Upper lobe of left lung (tissue), 6 donors: ENCODE data around the gene KHDC1. TPM values are rescaled to one million over a fixed set of nuclear protein-coding genes. Genes with fewer than 3 reads are reported as not detected.

Experiments
- ATAC-seq, 2 donors: fragments of 200-7000 bp; cut with Tn5 transposase; one replicate each; pipeline ENCODE4 v1.9.1; 2022; ENCODE audit warnings: mild to moderate bottlenecking in 2 of 2, moderate library complexity in 2 of 2; ENCODE audit not compliant: low FRiP score in 2 of 2
- DNase-seq, 2 donors: peaks; one replicate each; pipeline ENCODE4 v3.0.0-alpha.2; 2019 to 2020
- H3K27ac ChIP-seq, 4 donors: fragments of 200-600 bp; sonication (generic); one replicate each; pipeline ENCODE4 v1.5.1; 2016 to 2019
- H3K27me3 ChIP-seq, 4 donors: fragments of 200-600 bp; sonication (generic); one replicate each; pipeline ENCODE4 v1.5.1; 2017 to 2019
- H3K36me3 ChIP-seq, 4 donors: fragments of 200-600 bp; sonication (generic); one replicate each; pipeline ENCODE4 v1.5.1; 2016 to 2019
- H3K4me1 ChIP-seq, 4 donors: fragments of 200-600 bp; sonication (generic); one replicate each; pipeline ENCODE4 v1.5.1; 2018 to 2019
- H3K4me3 ChIP-seq, 4 donors: fragments of 200-600 bp; sonication (generic); one replicate each; pipeline ENCODE4 v1.5.1; 2017 to 2019; ENCODE audit warnings: mild to moderate bottlenecking in 2 of 4, moderate library complexity in 1 of 4
- H3K9me3 ChIP-seq, 4 donors: fragments of 200-600 bp; sonication (generic); one replicate each; pipeline ENCODE4 v1.5.1; 2018 to 2019
- CTCF ChIP-seq, 6 experiments: fragments of 450-650 bp in 4 of 6; fragments of 200-600 bp in 2 of 6; sonication (generic) in 2 of 6; IDR thresholded peaks; one replicate each; pipeline ENCODE4 v1.5.1; 2016 to 2019; ENCODE audit warnings: antibody characterized with exemption in 6 of 6
- EP300 ChIP-seq, 4 donors: sonication (generic); formaldehyde crosslinking; IDR thresholded peaks; one replicate each; pipeline ENCODE4 v1.5.1; 2017; ENCODE audit warnings: antibody characterized with exemption in 4 of 4, control low read depth in 2 of 4
- POLR2A ChIP-seq, 4 donors: fragments of 450-650 bp; IDR thresholded peaks; one replicate each; pipeline ENCODE4 v1.5.1; 2016 to 2017; ENCODE audit warnings: antibody characterized with exemption in 4 of 4, mild to moderate bottlenecking in 2 of 4
- POLR2AphosphoS5 ChIP-seq, 2 donors: sonication (generic); formaldehyde crosslinking; IDR thresholded peaks; one replicate each; pipeline ENCODE4 v1.5.1; 2017; ENCODE audit warnings: antibody characterized with exemption in 2 of 2
- WGBS, 2 donors: methylation state at CpG; one replicate each; pipeline ENCODE4 v1.1.5; 2017 to 2018; 5-methylcytosine and 5-hydroxymethylcytosine counted together
- total RNA-seq, 6 donors: library from RNA; depleted of rRNA in 4 of 6; stranded (reverse); fragments of >200 nt in 4 of 6; gene quantifications; one replicate each; pipeline versions ENCODE4 v1.1.0 to v1.2.1, GENCODE V29; 2016 to 2021
- donor health status: DM: no; HTN: no; CAD: no; lungs with moderate emphysema.
- donor health status: DM: no; HTN: yes; CAD: no; lungs with severe emphysema.

The KHDC1 gene
- total RNA-seq, 6 donors from 2014 or later: 1.3 to 2.6 (median 2.0) TPM; not detected in 1

GRCh38 chr6:73250016-73250415 lies 13.0 kb downstream of the KHDC1 start:
- no peak for ATAC-seq

GRCh38 chr6:73248192-73248903 lies 14.6 kb downstream of the KHDC1 start:
- Histone ChIP-seq H3K4me1 (no peaks in the 10 kb centered on the region), H3K4me3 (no peak overlapping the region), H3K27ac (no peak overlapping the region), H3K27me3 (no peaks in the 10 kb centered on the region), H3K36me3 (no peaks in the 10 kb centered on the region), H3K9me3 (no peaks in the 10 kb centered on the region)
- ATAC-seq: no peak
- DNase-seq: no peak
- no peak for TF ChIP-seq POLR2AphosphoS5 (IDR thresholded peaks at IDR 0.05)
- no peak for TF ChIP-seq POLR2A (IDR thresholded peaks at IDR 0.05)
- 59 to 66% methylated on average over 5 of the region's 5 CpGs for WGBS, 2 donors

More at GRCh38 chr6:73250016-73250415, 13.0 kb downstream of the KHDC1 start:
- Histone ChIP-seq H3K9me3 (no peaks in the 10 kb centered on the region), H3K27me3 (no peaks in the 10 kb centered on the region), H3K4me1 (no peaks in the 10 kb centered on the region), H3K27ac (no peak overlapping the region), H3K4me3 (no peak overlapping the region), H3K36me3 (no peaks in the 10 kb centered on the region)
- TF ChIP-seq CTCF (IDR thresholded peaks at IDR 0.05) (no peak), EP300 (IDR thresholded peaks at IDR 0.05) (no peak), POLR2AphosphoS5 (IDR thresholded peaks at IDR 0.05) (no peak), POLR2A (IDR thresholded peaks at IDR 0.05) (no peak)
- no peak for DNase-seq

GRCh38 chr6:73242001-73242400 lies 21.0 kb downstream of the KHDC1 start:
- H3K27ac ChIP-seq: no peak overlapping the region
- H3K4me1 ChIP-seq: no peaks in the 10 kb centered on the region
- TF ChIP-seq CTCF (IDR thresholded peaks at IDR 0.05): no peak
- no peak for TF ChIP-seq POLR2AphosphoS5 (IDR thresholded peaks at IDR 0.05)
- no peak for TF ChIP-seq EP300 (IDR thresholded peaks at IDR 0.05)
- no peak for TF ChIP-seq POLR2A (IDR thresholded peaks at IDR 0.05)
- H3K9me3 ChIP-seq: no peaks in the 10 kb centered on the region
- no peaks in the 10 kb centered on the region for H3K27me3 ChIP-seq
- no peak overlapping the region for H3K4me3 ChIP-seq
- DNase-seq (no peak), ATAC-seq (no peak)
- 77 to 90% methylated on average over 4 to 5 of the region's 5 CpGs for WGBS, 2 donors
- H3K36me3 ChIP-seq: no peaks in the 10 kb centered on the region

GRCh38 chr6:73240730-73241129 lies 22.3 kb downstream of the KHDC1 start:
- WGBS, 2 donors: 72% methylated on average over 4 of the region's 4 CpGs
- ATAC-seq: no peak

GRCh38 chr6:73236144-73236750 lies 26.7 kb downstream of the KHDC1 start:
- no peak for TF ChIP-seq EP300 (IDR thresholded peaks at IDR 0.05)
- TF ChIP-seq POLR2A (IDR thresholded peaks at IDR 0.05): no peak
- TF ChIP-seq CTCF (IDR thresholded peaks at IDR 0.05): no peak
- TF ChIP-seq POLR2AphosphoS5 (IDR thresholded peaks at IDR 0.05): no peak
- no peaks in the 10 kb centered on the region for H3K4me1 ChIP-seq
- no peak for ATAC-seq
- no peak overlapping the region for H3K4me3 ChIP-seq
- H3K9me3 ChIP-seq: no peaks in the 10 kb centered on the region
- no peak overlapping the region for H3K27ac ChIP-seq
- DNase-seq: no peak
- H3K27me3 ChIP-seq: no peaks in the 10 kb centered on the region
- WGBS, 2 donors: 92 to 94% methylated on average over 5 of the region's 5 CpGs
- no peaks in the 10 kb centered on the region for H3K36me3 ChIP-seq

More at GRCh38 chr6:73240730-73241129, 22.3 kb downstream of the KHDC1 start:
- H3K27me3 ChIP-seq: no peaks in the 10 kb centered on the region
- H3K27ac ChIP-seq: no peak overlapping the region
- TF ChIP-seq POLR2AphosphoS5 (IDR thresholded peaks at IDR 0.05) (no peak), CTCF (IDR thresholded peaks at IDR 0.05) (no peak), POLR2A (IDR thresholded peaks at IDR 0.05) (no peak), EP300 (IDR thresholded peaks at IDR 0.05) (no peak)
- no peaks in the 10 kb centered on the region for H3K4me1 ChIP-seq
- no peak for DNase-seq
- H3K36me3 ChIP-seq: no peaks in the 10 kb centered on the region
- no peaks in the 10 kb centered on the region for H3K9me3 ChIP-seq
- no peak overlapping the region for H3K4me3 ChIP-seq
